IMR-90 (cell line): ENCODE measurements around the gene LAMA5.

Source experiments
- CTCF ChIP-seq: conservative IDR thresholded peaks from 2 replicates; pipeline ENCODE4 v1.5.1; 2012; ENCODE audit warnings: mild to moderate bottlenecking, low read depth, low read length, improper control_type of control experiment
- FOS ChIP-seq: fragments of 150-350 bp; IDR thresholded peaks from 2 replicates; pipeline ENCODE4 v1.6.1; 2016; ENCODE audit warnings: low read depth, low read length
- MAZ ChIP-seq: IDR thresholded peaks from 2 replicates; pipeline ENCODE4 v1.6.1; 2012; ENCODE audit warnings: low read depth, mild to moderate bottlenecking, low read length, improper control_type of control experiment, moderate library complexity, borderline replicate concordance

DNA sequence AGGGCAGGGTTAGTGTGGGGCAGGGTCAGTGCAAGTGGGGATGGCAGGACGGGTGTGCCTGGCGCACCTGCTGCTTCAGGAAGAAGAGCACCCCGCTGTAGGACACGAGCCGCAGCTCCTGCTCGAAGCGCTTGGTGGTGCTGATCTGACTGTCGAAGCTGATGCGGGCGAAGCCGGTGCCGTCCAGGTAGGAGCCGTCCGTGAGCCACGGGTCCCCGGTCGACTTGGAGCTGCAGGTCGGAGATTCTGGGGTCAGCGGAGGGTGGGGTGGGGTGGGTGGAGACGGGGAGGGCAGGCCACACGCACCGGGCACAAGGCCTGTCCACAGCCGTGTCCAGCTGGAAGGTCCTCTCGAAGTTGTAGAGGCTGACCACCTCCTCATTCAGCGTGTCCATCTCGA, 54.1 kb downstream of the LAMA5 start:
- no peak for TF ChIP-seq CTCF
- no peak for TF ChIP-seq MAZ
- no peak for TF ChIP-seq FOS
